Measurements from ENCODE around the gene SLC6A6. TPM values are rescaled to one million over a fixed set of nuclear protein-coding genes. Genes with fewer than 3 reads are reported as not detected.
A peak's percentile ranks its signal among the peaks of the same experiment; 100 is the strongest.

Gene SLC6A6
- total RNA-seq, 1 donor from 2014 or later: 35.4 TPM

GRCh38 chr3:14446988-14447570 lies 44.7 kb downstream of the SLC6A6 start:
- no peak for TF ChIP-seq CTCF (IDR thresholded peaks at IDR 0.05; ENCODE audit: borderline replicate concordance)
- H3K36me3 ChIP-seq: peaks cover 49% of the 10 kb centered on the region

GRCh38 chr3:14448063-14448462 lies 45.7 kb downstream of the SLC6A6 start:
- Histone ChIP-seq H3K36me3 (peaks cover 49% of the 10 kb centered on the region), H3K27ac (replicated peaks) (no peak overlapping the region), H3K4me1 (peaks cover 43% of the 10 kb centered on the region), H3K27me3 (ENCODE audit: low read depth) (peaks cover 49% of the 10 kb centered on the region), H3K9me3 (replicated peaks) (no peaks in the 10 kb centered on the region), H3K4me3 (no peak overlapping the region)
- intact Hi-C loops (cut with micrococcal nuclease): no loop called here
- DNase-seq: no peak
- no peak for TF ChIP-seq CTCF (IDR thresholded peaks at IDR 0.05; ENCODE audit: borderline replicate concordance)

More at GRCh38 chr3:14446988-14447570, 44.7 kb downstream of the SLC6A6 start:
- DNase-seq: no peak
- H3K4me1 ChIP-seq: peaks cover 41% of the 10 kb centered on the region
- H3K27ac ChIP-seq (replicated peaks): no peak overlapping the region
- H3K4me3 ChIP-seq: no peak overlapping the region
- H3K27me3 ChIP-seq (ENCODE audit: low read depth): peaks cover 53% of the 10 kb centered on the region
- intact Hi-C loops (cut with micrococcal nuclease): no loop called here
- H3K9me3 ChIP-seq (replicated peaks): no peaks in the 10 kb centered on the region

- Histone ChIP-seq H3K27me3 (ENCODE audit: low read depth) (peaks cover 47% of the 10 kb centered on the region), H3K4me1 (peaks cover 53% of the 10 kb centered on the region), H3K4me3 (no peak overlapping the region), H3K27ac (replicated peaks) (peak overlapping the region; percentile 14), H3K36me3 (peaks cover 49% of the 10 kb centered on the region), H3K9me3 (replicated peaks) (no peaks in the 10 kb centered on the region)
- no peak for TF ChIP-seq CTCF (IDR thresholded peaks at IDR 0.05; ENCODE audit: borderline replicate concordance)
- DNase-seq: no peak
- intact Hi-C loops (cut with micrococcal nuclease): no loop called here
These were observed 46.6 kb downstream of the SLC6A6 start for GRCh38 chr3:14448756-14449727.

- H3K4me1 ChIP-seq: peaks cover 68% of the 10 kb centered on the region
- TF ChIP-seq CTCF (IDR thresholded peaks at IDR 0.05; ENCODE audit: borderline replicate concordance): no peak
- intact Hi-C loops (cut with micrococcal nuclease): no loop called here
- peaks cover 51% of the 10 kb centered on the region for H3K27me3 ChIP-seq (ENCODE audit: low read depth)
- no peaks in the 10 kb centered on the region for H3K9me3 ChIP-seq (replicated peaks)
- H3K4me3 ChIP-seq: no peak overlapping the region
- H3K27ac ChIP-seq (replicated peaks): peak overlapping the region; percentile 90
- peaks cover 39% of the 10 kb centered on the region for H3K36me3 ChIP-seq
- no peak for DNase-seq
These were observed 48.1 kb downstream of the SLC6A6 start for GRCh38 chr3:14450506-14450905.

GRCh38 chr3:14450922-14451606 lies 48.7 kb downstream of the SLC6A6 start:
- no peak for TF ChIP-seq CTCF (IDR thresholded peaks at IDR 0.05; ENCODE audit: borderline replicate concordance)
- peaks cover 33% of the 10 kb centered on the region for H3K36me3 ChIP-seq
- no peak for DNase-seq
- peaks cover 47% of the 10 kb centered on the region for H3K27me3 ChIP-seq (ENCODE audit: low read depth)
- no peaks in the 10 kb centered on the region for H3K9me3 ChIP-seq (replicated peaks)
- no peak overlapping the region for H3K4me3 ChIP-seq
- peak overlapping the region; percentile 90 for H3K27ac ChIP-seq (replicated peaks)
- intact Hi-C loops (cut with micrococcal nuclease): no loop called here
- H3K4me1 ChIP-seq: peaks cover 73% of the 10 kb centered on the region

Measured in left ventricle myocardium inferior (tissue), 1 donor.